T-helper 2 cell treated with Interferon-gamma antibody and Interleukin-4, amounts not matched to agents 100 ng/mL and 5 ng/mL, for 36 hours (primary cell): Measurements from ENCODE around the gene CDC42BPB. TPM values are rescaled to one million over a fixed set of nuclear protein-coding genes. Genes with fewer than 3 reads are reported as not detected.

ENCODE experiments used
- intact Hi-C: fragments of 100-400 bp; cut with micrococcal nuclease; formaldehyde crosslinking; loops from one replicate; pipeline ENCODE4 v1.15.1; 2023
- total RNA-seq: library from RNA; stranded (reverse); gene quantifications from 2 replicates; pipeline ENCODE4 v1.2.3, GENCODE V29; 2022

CDC42BPB gene
- total RNA-seq, 1 donor from 2014 or later: 0.82 TPM

GRCh38 chr14:103074729-103075367 is 17.5 kb upstream of the CDC42BPB start:
- intact Hi-C loops: loop anchor here (5.0 kb wide), 1 partner anchor 217 kb away; no protein-coding TSS in a partner anchor

- intact Hi-C loops: no loop called here
Measured at GRCh38 chr14:103073876-103074728, 16.8 kb upstream of the CDC42BPB start.

GRCh38 chr14:103073367-103073875 is 16.1 kb upstream of the CDC42BPB start:
- intact Hi-C loops: no loop called here

- intact Hi-C loops: no loop called here
Measured at GRCh38 chr14:103072595-103073366, 15.4 kb upstream of the CDC42BPB start.

GRCh38 chr14:103071544-103072251 is 14.3 kb upstream of the CDC42BPB start:
- intact Hi-C loops: no loop called here

GRCh38 chr14:103070971-103071542 is 13.7 kb upstream of the CDC42BPB start:
- intact Hi-C loops: no loop called here

- intact Hi-C loops: no loop called here
Measured at GRCh38 chr14:103070263-103070885, 13.0 kb upstream of the CDC42BPB start.

- intact Hi-C loops: no loop called here
Measured at GRCh38 chr14:103068351-103069073, 11.2 kb upstream of the CDC42BPB start.

- intact Hi-C loops: no loop called here
Measured at GRCh38 chr14:103067231-103067954, 10.0 kb upstream of the CDC42BPB start.

GRCh38 chr14:103066399-103066798 is 9.1 kb upstream of the CDC42BPB start:
- intact Hi-C loops: no loop called here

GRCh38 chr14:103065861-103066260 is 8.5 kb upstream of the CDC42BPB start:
- intact Hi-C loops: no loop called here

- intact Hi-C loops: no loop called here
Measured at GRCh38 chr14:103064978-103065377, 7.6 kb upstream of the CDC42BPB start.

GRCh38 chr14:103064436-103064835 is 7.1 kb upstream of the CDC42BPB start:
- intact Hi-C loops: no loop called here

GRCh38 chr14:103061482-103061976 is 4.2 kb upstream of the CDC42BPB start:
- intact Hi-C loops: no loop called here

- intact Hi-C loops: no loop called here
Measured at GRCh38 chr14:103059556-103059955, 2.2 kb upstream of the CDC42BPB start.

- intact Hi-C loops: no loop called here
Measured at GRCh38 chr14:103058164-103059055, 1.1 kb upstream of the CDC42BPB start.

GRCh38 chr14:103057028-103057371 is 349 bp downstream of the CDC42BPB start:
- intact Hi-C loops: no loop called here
